MM.1S (cell line): ENCODE measurements around the gene FMN1.

Source experiments
- EZH2 ChIP-seq: fragments of 300-600 bp; sonication (generic); optimal IDR thresholded peaks from 2 replicates; pipeline ENCODE3; 2017; ENCODE audit warnings: low read depth, mild to moderate bottlenecking, antibody characterized with exemption, low read length, mixed read lengths
- EZH2phosphoT487 ChIP-seq: fragments of 300-600 bp; sonication (generic); IDR thresholded peaks from 2 replicates; pipeline ENCODE4 v1.6.1; 2018; ENCODE audit warnings: antibody characterized with exemption, low read length
- TF ChIP-seq, protein P1 (sequence below): fragments of 300-600 bp; sonication (generic); IDR thresholded peaks from 2 replicates; pipeline ENCODE4 v1.5.1; 2016; ENCODE audit warnings: antibody characterized with exemption, low read length, mixed read lengths

- TF ChIP-seq, protein P1, sequence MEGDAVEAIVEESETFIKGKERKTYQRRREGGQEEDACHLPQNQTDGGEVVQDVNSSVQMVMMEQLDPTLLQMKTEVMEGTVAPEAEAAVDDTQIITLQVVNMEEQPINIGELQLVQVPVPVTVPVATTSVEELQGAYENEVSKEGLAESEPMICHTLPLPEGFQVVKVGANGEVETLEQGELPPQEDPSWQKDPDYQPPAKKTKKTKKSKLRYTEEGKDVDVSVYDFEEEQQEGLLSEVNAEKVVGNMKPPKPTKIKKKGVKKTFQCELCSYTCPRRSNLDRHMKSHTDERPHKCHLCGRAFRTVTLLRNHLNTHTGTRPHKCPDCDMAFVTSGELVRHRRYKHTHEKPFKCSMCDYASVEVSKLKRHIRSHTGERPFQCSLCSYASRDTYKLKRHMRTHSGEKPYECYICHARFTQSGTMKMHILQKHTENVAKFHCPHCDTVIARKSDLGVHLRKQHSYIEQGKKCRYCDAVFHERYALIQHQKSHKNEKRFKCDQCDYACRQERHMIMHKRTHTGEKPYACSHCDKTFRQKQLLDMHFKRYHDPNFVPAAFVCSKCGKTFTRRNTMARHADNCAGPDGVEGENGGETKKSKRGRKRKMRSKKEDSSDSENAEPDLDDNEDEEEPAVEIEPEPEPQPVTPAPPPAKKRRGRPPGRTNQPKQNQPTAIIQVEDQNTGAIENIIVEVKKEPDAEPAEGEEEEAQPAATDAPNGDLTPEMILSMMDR, result no peak
- no peak for TF ChIP-seq EZH2
- no peak for TF ChIP-seq EZH2phosphoT487
Observed at GRCh38 chr15:32718821-32719716, 475.4 kb downstream of the FMN1 start.
